ENCODE results near the gene HSF4.

The HSF4 gene

DNA sequence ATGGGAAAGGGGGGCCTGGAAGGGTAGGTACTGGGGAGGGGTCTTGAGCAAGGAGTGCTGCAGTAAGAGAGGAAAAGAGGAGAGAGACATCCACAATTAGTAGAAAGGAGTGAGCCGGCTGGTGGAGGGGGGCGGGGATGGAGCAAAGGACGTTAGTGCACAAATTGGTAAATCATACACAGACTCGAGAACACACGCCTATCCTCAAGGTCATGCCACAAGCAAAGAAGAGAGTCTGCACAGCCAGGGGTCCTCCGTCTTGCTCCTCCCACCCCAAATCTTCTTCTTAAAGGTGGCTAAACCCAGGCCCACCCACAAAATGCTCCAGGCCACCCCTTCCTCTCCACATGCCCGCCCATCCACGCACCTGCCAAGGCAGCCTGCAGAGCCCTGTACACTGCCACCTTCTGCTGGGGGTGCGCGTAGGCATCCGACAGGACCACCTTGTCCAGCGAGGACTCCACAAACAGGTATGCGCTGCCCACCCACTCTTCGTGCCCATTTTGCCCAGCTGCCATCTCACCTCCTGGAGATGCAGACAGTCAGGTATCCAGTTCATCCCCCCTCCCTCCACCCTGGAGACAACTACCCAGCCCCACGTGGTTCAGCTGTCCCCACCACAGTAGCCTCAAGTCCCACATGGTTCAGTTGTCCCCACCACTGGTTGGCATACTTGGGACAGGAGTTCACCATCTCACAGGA lies 8.3 kb upstream of the HSF4 start:
- H3K4me1 ChIP-seq (ENCODE audit: control insufficient read depth, insufficient read depth, low read length), result 0 out of 2 replicates have a peak, but pooled peaks cover 2% of the 10 kb centered on the region
- ChIA-PET POLR2A (interaction anchor here (1.3 to 2.0 kb wide), 2 partner anchors 14 to 143 kb away, joined by 4 to 5 read pairs; partner anchors contain the start of gene NOL3), CTCF (interaction anchor here (0.5 to 7.4 kb wide), 21 partner anchors 11 to 261 kb away, joined by 3 to 155 read pairs (median 8); partner anchors contain the start of genes CES3 and PHAF1)

More for the DNA sequence above, 8.3 kb upstream of the HSF4 start:
- TF ChIP-seq ZBTB6 (tag by site-specific recombination; IDR thresholded peaks at IDR 0.05), result no peak
- no peak for TF ChIP-seq ZNF2 (tag by site-specific recombination; IDR thresholded peaks at IDR 0.05)
- TF ChIP-seq ZNF518A (tag by site-specific recombination; conservative IDR thresholded peaks at IDR 0.05; ENCODE audit: low read depth), result no peak
- no peak for TF ChIP-seq ZNF416 (tag by site-specific recombination; IDR thresholded peaks at IDR 0.05)
- TF ChIP-seq ZNF510 (tag by site-specific recombination; IDR thresholded peaks at IDR 0.05; ENCODE audit: insufficient replicate concordance), result no peak
- TF ChIP-seq KLF10 (tag by site-specific recombination; IDR thresholded peaks at IDR 0.05), result no peak
- TF ChIP-seq ZNF16 (tag by site-specific recombination; IDR thresholded peaks at IDR 0.05; ENCODE audit: low read depth), result no peak
- TF ChIP-seq GLIS1 (tag by site-specific recombination; IDR thresholded peaks at IDR 0.05), result no peak
- TF ChIP-seq ZNF664 (tag by site-specific recombination; IDR thresholded peaks at IDR 0.05), result no peak
- no peak for TF ChIP-seq KLF16 (tag by site-specific recombination; IDR thresholded peaks at IDR 0.05)
- TF ChIP-seq ZSCAN23 (tag by site-specific recombination; IDR thresholded peaks at IDR 0.05), result no peak
- no peak for TF ChIP-seq REPIN1 (tag by site-specific recombination; IDR thresholded peaks at IDR 0.05; ENCODE audit: low read depth)
- TF ChIP-seq ZEB2 (tag by site-specific recombination; IDR thresholded peaks at IDR 0.05), result no peak
- TF ChIP-seq, protein P1, sequence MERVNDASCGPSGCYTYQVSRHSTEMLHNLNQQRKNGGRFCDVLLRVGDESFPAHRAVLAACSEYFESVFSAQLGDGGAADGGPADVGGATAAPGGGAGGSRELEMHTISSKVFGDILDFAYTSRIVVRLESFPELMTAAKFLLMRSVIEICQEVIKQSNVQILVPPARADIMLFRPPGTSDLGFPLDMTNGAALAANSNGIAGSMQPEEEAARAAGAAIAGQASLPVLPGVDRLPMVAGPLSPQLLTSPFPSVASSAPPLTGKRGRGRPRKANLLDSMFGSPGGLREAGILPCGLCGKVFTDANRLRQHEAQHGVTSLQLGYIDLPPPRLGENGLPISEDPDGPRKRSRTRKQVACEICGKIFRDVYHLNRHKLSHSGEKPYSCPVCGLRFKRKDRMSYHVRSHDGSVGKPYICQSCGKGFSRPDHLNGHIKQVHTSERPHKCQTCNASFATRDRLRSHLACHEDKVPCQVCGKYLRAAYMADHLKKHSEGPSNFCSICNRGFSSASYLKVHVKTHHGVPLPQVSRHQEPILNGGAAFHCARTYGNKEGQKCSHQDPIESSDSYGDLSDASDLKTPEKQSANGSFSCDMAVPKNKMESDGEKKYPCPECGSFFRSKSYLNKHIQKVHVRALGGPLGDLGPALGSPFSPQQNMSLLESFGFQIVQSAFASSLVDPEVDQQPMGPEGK (tag by site-specific recombination; IDR thresholded peaks at IDR 0.05), result no peak
- no peak for TF ChIP-seq ZNF423 (tag by site-specific recombination; IDR thresholded peaks at IDR 0.05)
- TF ChIP-seq, protein P2, sequence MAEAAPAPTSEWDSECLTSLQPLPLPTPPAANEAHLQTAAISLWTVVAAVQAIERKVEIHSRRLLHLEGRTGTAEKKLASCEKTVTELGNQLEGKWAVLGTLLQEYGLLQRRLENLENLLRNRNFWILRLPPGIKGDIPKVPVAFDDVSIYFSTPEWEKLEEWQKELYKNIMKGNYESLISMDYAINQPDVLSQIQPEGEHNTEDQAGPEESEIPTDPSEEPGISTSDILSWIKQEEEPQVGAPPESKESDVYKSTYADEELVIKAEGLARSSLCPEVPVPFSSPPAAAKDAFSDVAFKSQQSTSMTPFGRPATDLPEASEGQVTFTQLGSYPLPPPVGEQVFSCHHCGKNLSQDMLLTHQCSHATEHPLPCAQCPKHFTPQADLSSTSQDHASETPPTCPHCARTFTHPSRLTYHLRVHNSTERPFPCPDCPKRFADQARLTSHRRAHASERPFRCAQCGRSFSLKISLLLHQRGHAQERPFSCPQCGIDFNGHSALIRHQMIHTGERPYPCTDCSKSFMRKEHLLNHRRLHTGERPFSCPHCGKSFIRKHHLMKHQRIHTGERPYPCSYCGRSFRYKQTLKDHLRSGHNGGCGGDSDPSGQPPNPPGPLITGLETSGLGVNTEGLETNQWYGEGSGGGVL (tag by site-specific recombination; IDR thresholded peaks at IDR 0.05), result no peak
- TF ChIP-seq TRIM28 (IDR thresholded peaks at IDR 0.05; ENCODE audit: borderline replicate concordance, low read length), result no peak
- Histone ChIP-seq H3K36me3 (ENCODE audit: control insufficient read depth in 2 of 2, insufficient read depth in 1 of 2, low read length in 2 of 2) (no peaks in the 10 kb centered on the region), H3K27ac (ENCODE audit: extremely low read depth, low read depth, low read length) (no peak overlapping the region), H3K9me3 (ENCODE audit: control insufficient read depth, insufficient read depth, low read depth, low read length) (no peaks in the 10 kb centered on the region), H3K4me3 (ENCODE audit: low read depth, low read length) (no peak overlapping the region)
